GM12865 (cell line): ENCODE measurements around the gene AKAIN1.

ENCODE experiments used
- DNase-seq: peaks from one replicate; pipeline ENCODE4 v3.0.0; 2010; ENCODE audit warnings: low read depth
- H3K4me3 ChIP-seq: 2 replicates; pipeline ENCODE4 v1.5.1; 2011; ENCODE audit warnings: mild to moderate bottlenecking, low read depth, low read length, control low read depth
- CTCF ChIP-seq: IDR thresholded peaks from 2 replicates; pipeline ENCODE4 v1.5.1; 2011; ENCODE audit warnings: low read length, control low read depth, low read depth, inconsistent platforms; ENCODE audit not compliant: insufficient read depth; ENCODE audit errors: missing control alignments

AKAIN1 gene

GRCh38 chr18:5197032-5197434, at the start of gene AKAIN1:
AKAIN1 (minus strand) TSS chr18:5197257; CDS start chr18:5197053, 204 bp downstream.
- peak; percentile 4 for DNase-seq
- no peak for TF ChIP-seq CTCF
- no peak within 1 kb of the TSS for H3K4me3 ChIP-seq

DNA sequence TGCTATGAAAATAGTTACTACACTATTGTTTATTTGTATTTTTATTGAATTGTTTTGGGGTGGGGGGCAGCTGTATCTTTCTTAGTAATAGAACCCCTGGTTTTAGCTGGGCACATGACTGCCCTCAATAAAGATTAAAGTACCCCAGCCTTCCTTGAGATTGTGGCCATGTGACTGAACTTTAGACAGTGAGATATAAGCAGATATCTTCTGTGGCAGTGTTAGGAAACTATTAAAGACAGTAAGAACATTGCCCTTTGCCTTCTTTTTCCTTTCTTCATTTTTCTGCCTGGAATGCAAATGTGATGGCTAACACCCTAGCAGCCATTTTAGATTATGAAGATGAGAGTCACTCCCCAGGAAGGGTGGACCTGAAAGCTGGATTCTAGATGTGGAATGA, 47.9 kb upstream of the AKAIN1 start:
- no peak for TF ChIP-seq CTCF
- no peak for DNase-seq
- no peak overlapping the region for H3K4me3 ChIP-seq

DNA sequence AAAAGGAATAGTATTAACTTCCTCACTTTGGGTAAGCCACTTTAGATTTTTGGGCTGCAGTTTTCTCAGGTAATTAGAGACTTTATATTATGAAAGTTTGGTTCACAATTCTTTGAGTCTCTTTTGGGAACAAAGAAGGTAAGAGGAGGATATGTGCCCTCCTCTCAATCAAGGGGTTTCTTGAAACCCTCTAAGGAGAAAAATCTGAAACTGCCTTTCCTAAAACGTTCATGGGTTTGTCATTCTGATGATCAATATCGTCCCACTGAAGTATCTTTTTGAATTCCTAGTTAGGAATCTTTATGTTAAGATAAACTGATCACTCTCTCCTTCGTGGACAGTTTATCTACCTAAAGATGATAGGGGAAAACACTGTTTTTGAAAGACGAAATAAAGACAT, 42.4 kb upstream of the AKAIN1 start:
- peak overlapping the region; percentile 78 for H3K4me3 ChIP-seq
- TF ChIP-seq CTCF: no peak
- DNase-seq: no peak

DNA sequence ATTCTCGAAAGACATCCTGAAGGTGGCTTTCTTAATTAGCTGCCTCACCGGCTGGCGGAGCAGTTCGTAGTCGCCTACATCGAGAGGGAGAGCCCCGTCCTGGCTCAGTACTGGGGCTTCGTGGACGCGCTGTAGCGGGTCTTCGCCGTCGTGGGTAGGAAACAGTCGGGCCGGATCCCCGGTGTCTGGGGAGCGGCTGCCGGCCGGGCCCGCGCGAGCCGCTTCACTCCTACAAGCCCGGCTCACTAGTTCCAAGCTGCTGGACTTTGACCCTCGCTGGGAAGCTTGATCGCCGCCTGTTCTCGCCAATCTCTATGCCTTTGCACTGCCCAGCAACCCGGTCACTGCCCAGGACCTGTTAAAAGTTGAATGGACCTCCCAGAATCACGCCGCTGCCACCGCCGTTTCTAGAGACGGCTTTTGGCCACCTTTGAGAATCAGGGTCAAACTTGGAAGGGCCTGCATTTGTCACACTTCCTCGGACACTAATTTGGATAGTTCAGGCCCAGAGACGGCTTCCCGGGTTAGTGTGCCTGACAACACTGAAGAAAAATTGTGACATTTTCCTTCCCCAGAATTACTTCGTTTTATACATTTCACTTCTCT, 41.4 kb upstream of the AKAIN1 start:
- DNase-seq: peak; percentile 49
- TF ChIP-seq CTCF: no peak
- H3K4me3 ChIP-seq: peak overlapping the region; percentile 78

- H3K4me3 ChIP-seq: peak overlapping the region; percentile 78
- peak; percentile 95 for DNase-seq
- no peak for TF ChIP-seq CTCF
These were observed 40.8 kb upstream of the AKAIN1 start for GRCh38 chr18:5237723-5238370.

- no peak for TF ChIP-seq CTCF
- peak; percentile 29 for DNase-seq
These were observed 40.1 kb upstream of the AKAIN1 start for GRCh38 chr18:5237083-5237722.

More at GRCh38 chr18:5237083-5237722, 40.1 kb upstream of the AKAIN1 start:
- H3K4me3 ChIP-seq: peak overlapping the region; percentile 78
